HG03108 (cell line): ENCODE data around the gene ZNF532.
"Not testable (repeated sequence)": the region's sequence is repeated elsewhere in the genome, so short reads cannot be mapped to it uniquely, and the experiment has no call there.

Experiments
- ATAC-seq: cut with Tn5 transposase; IDR thresholded peaks from one replicate; pipeline ENCODE4 v1.9.1; 2021; ENCODE audit warnings: moderate library complexity; ENCODE audit not compliant: unreplicated experiment

The ZNF532 gene

DNA sequence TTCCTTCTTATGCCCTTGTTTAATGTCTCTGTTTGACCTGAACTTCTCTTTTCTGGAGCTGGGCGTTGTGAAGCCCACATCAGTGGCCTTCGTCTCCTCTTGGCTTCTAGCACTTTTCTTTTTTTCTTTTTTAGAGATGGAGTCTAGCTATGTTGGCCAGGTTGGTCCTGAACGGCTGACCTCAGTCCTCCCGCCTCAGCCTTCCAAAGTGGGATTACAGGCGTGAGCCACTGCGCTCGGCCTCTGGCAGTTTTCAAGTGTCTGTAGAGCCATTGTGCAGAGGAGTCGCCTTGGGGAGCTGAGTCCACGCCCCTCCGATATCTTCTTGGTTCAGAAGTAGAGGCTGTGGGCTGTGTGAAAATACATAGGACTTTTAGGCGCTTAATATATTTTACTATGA lies 36.5 kb downstream of the ZNF532 start:
- ATAC-seq = no peak

GRCh38 chr18:58901783-58902182 lies 37.1 kb downstream of the ZNF532 start:
- ATAC-seq = no peak

GRCh38 chr18:58902961-58903360 lies 38.3 kb downstream of the ZNF532 start:
- no peak for ATAC-seq

DNA sequence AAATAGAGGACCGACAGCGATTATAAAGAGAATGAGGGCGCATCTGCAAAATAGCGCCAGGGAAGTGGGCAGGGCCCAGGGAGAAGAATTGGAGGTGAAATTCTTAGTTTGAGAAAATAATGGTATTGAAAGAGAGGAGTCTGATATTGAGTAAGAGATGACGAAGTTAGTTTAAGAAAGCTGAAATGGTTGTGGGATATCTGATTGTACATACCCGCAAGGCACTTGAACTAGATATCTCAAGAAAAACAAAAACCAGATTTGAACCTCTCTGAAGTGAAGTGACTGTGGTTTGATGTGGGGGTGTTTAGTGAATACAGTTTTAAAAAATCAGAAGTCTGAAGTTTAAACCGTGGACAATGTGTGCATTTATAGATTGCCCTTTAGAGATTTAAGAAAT lies 38.9 kb downstream of the ZNF532 start:
- no peak for ATAC-seq

- no peak for ATAC-seq
Observed at GRCh38 chr18:58905777-58906428, 41.2 kb downstream of the ZNF532 start.

DNA sequence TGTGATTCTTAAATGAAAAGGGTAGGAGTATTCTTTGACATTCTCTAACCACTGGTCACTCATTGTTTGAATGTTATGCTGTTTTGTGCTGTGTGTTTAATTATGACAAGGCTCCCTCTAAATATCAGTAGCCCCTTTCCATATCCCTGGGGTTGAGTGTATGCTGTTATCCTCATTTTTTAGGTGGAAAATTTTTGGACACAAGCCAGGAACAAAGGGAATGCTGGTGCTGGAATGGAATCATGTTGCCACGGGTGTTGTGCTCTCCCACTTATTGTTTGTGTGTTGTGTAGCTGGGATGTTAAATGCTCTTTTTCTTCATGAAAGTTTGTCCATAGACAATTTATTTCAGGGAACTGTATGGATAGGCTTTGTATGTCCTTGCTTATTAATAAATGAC lies 43.3 kb downstream of the ZNF532 start:
- ATAC-seq = no peak

- ATAC-seq = no peak
Observed at GRCh38 chr18:58909521-58909920, 44.8 kb downstream of the ZNF532 start.

DNA sequence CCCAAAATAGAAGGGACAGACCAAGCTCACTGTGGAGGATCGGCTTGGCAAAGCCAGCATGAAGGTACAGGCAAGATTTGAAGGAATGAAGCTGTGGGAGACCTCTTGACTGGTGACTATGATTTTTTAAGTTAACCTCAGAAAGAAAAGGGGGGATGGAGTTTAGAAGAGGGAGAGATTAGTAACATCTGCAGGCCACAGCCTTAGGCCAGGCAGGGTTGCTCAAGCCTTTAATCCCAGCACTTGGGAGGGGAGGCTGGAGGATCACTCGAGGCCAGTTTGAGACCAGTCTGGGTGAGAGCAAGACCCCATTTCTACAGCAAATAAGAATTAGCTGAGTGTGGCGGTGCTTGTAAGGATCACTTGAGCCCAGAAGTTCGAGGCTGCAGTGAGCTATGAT lies 46.6 kb downstream of the ZNF532 start:
- ATAC-seq = no peak

DNA sequence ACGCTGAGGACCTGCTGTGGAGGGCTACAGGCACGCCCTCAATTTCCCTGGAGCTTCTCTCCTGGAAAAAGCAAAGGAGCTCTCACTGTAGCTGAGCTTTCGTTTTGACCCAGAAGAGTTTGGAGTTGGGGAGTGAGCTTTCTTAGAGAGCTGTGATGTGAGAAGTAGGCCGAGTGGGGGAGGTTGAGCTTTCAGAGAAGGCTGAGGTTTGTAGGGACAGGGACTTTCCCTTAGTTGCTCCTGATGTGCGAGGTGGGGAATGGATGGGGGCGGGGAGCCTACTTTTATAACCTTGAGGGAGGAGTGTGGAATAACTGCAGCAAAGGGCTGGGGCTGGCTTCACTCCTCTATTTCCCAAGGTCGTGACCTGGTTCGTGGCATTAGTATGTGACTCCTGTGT lies 47.1 kb downstream of the ZNF532 start:
- ATAC-seq = no peak

DNA sequence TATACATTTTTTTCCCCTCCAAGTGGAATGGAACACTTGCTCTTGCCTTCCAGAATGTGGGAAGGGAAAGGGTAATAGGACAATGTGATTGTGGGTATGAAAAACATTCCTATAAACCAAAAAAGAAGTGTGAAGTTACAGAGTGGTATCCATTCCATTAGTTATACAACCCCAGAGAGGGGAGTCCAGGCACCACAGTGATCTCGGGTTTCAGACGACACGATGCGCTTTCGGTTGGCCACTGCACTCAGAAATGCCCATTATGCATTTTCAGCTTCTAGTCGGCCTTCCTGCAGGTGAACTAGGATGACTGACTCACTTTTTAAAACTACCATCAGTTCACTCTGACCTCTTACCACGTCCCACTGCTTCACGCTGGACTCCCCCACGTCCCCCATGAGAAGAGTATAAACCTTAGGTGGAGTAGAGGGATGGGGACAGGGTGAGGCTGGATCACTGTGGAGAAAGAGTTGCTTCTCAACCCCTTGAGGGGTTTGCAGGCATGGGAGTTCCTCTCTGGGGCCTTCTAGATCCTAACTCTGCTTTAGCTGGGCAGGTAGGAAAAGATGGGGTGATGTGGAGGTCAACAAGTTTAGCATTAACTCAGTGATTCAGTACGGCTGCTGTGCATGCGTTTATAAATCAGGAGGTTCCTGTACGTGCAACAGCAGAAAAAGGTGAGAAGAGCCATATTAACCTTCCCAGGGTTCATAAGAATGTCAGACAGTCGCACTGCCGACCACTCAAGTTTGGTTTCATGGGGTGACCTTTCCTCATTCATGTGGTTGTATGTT lies 50.5 kb downstream of the ZNF532 start:
- no peak for ATAC-seq

DNA sequence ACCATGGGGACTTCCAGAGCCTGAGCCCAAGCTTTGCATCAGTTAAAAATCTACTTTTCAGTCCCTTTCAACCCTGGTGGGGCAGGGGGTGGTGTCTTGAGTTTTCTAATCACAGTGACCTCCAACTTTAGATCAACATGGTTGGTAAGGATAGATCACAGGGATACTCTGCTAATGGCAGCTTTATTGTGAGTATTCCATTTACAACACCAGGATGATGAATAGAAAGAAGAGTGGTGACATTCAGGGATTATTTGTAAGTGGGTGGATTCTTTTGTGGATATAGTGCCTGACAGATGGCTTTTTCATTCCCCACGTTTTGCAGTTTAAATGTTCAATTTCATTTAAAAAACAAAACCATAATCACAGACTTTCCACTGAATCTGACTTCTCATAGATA lies 51.3 kb downstream of the ZNF532 start:
- ATAC-seq = no peak

DNA sequence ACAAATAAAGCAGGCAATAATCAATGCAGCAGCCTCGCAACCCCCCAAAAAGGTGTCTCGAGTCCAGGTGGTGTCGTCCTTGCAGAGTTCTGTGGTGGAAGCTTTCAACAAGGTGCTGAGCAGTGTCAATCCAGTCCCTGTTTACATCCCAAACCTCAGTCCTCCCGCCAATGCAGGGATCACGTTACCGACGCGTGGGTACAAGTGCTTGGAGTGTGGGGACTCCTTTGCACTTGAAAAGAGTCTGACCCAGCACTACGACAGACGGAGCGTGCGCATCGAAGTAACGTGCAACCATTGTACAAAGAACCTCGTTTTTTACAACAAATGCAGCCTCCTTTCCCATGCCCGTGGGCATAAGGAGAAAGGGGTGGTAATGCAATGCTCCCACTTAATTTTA lies 55.3 kb downstream of the ZNF532 start:
- not testable (repeated sequence) for ATAC-seq

DNA sequence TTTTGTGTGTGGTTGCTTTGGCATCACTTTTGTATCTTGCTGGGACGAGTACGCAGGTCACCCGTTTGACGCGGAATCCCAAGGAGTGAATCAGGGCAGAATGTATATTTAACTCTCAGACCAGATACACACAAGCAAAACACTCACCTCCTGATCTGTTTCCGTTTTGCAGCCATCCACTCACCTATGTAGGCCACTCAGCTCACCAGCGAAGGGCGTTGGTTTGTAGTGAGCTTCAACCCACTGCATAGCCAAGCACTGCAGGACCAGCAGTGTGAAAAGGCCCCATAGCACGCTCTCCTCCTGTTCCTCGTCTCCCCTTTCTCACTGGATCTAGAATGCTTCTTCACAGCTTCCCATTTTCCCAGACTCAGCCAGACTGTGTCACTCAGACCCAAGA lies 58.3 kb downstream of the ZNF532 start:
- ATAC-seq = no peak

- no peak for ATAC-seq
Observed at GRCh38 chr18:58924473-58924872, 59.8 kb downstream of the ZNF532 start.

DNA sequence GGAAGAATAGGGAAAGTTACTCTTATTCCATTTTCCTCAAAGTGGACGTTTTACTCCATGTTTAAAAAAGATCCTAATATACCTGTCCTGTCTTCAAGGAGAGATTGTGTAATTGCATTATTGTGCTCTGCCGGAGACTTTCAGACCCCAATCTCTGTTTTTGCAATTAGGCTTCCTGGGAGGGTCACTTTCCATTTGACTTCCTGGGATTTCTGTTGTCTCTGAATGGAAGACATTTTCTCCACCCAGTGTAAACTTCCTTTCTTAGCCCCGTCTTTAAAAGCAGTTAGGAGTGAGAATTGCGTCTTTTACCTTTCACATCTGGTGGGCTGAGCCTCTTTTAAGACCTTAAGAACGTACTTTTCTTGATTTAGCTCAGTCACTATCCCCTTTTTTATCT lies 63.0 kb downstream of the ZNF532 start:
- no peak for ATAC-seq

DNA sequence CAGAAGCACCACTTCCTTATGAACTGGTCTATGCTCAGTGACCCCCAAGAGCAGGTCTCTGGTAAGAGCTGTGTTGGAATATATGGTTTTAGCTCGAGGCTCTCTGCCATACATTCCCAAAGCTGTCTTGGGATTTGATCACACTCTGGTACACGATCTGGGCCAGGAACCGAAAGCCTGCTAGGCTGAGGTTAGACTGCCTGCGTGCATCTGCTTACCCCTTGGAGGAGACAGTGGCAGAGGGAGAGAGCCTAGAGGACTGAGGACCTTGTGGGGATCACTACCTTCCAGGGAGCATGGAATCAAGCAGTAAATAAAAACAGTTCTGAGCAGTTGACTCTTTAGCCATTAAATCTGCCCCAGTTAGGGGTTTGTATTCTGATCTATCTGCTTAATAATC lies 63.7 kb downstream of the ZNF532 start:
- no peak for ATAC-seq

DNA sequence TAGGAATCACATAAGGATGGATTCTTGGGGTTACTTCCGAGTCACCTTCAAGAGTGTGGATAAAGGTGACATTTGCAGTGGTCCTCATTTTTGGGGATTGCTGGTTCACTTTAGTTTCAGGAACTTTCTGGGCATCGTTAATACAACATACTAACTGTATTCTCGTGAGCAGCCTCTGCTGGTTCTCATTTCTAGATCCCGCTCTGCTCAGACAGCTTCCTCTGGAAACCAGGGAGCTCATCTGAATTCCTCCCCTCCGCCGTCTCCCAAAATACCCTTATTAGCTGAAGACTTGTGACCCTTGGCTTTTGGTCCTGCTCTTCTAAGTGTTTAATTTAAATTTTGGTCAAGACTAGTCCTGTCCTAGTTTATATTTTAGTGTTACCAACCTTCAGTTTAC lies 64.5 kb downstream of the ZNF532 start:
- ATAC-seq = no peak

GRCh38 chr18:58934356-58934755 lies 69.7 kb downstream of the ZNF532 start:
- no peak for ATAC-seq

DNA sequence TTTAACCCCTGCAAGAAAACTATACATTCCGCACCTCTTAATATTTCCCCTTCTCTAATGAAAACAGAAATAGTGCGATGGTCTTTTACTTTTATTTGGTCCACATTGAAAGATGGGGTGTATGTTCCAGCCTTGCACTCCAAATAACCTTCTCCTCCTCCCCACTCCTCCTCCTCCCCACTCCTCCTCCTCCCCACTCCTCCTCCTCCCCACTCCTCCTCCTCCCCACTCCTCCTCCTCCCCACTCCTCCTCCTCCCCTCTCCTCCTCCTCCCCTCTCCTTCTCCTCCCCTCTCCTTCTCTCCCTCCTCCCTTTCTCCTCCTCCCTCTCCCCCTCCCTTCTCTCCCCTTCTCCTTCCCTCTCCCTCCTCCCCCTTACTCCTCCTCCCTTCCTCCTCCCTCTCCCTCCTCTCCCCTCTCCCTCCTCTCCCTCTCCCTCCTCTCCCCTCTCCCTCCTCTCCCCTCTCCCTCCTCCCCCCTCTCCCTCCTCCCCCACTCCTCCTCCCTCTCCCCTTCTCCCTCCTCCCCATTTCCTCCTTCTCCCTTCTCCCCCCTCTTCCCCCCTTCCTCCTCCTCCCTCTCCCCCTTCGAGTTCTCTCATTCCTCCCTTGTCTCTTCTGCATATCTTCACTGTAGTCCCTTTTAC lies 70.4 kb downstream of the ZNF532 start:
- no peak for ATAC-seq

GRCh38 chr18:58937071-58937886 lies 72.6 kb downstream of the ZNF532 start:
- ATAC-seq = no peak

DNA sequence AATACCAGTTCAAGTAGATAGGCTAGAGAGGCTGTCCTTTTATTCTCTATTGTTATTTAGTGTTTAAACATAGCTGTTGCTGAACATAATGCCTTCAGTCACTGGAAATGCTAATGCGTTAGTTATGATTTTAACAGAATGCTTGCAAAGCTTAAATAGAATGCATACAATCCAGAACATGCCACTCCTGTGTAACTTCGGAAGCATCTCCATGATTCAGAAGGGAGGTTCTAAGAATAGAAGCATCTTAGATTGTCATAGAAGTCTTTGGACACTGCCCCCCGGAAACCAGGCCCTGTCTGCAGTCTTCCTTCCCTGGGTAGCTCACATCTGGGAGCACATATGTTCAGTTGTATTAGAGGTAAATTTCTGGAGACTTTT lies 73.2 kb downstream of the ZNF532 start:
- ATAC-seq = no peak
